GM12891 (cell line): Measurements from ENCODE around the gene EEF1G.

Source experiments
- DNase-seq: peaks from one replicate; pipeline ENCODE4 v3.0.0; 2011; ENCODE audit warnings: low spot score; ENCODE audit not compliant: insufficient read length
- FAIRE-seq: peaks from 2 replicates; lab custom pipeline; 2011; peaks lifted over from hg19 to GRCh38; lab: Jason Lieb, UNC
- PAX5 ChIP-seq: IDR thresholded peaks from 2 replicates; pipeline ENCODE4 v1.6.1; 2011; ENCODE audit warnings: low read length, moderate library complexity, mild to moderate bottlenecking; ENCODE audit not compliant: insufficient read depth, severe bottlenecking
- POLR2A ChIP-seq: IDR thresholded peaks from 2 replicates; pipeline ENCODE4 v1.6.1; 2011; ENCODE audit warnings: low read depth, low read length, control low read depth
- POLR2AphosphoS5 ChIP-seq: IDR thresholded peaks from 2 replicates; pipeline ENCODE4 v1.6.1; 2011; ENCODE audit warnings: low read depth, low read length, control low read depth
- POU2F2 ChIP-seq: IDR thresholded peaks from 2 replicates; pipeline ENCODE4 v1.6.1; 2011; ENCODE audit warnings: low read depth, mild to moderate bottlenecking, control low read depth, low read length, moderate library complexity
- SPI1 ChIP-seq: IDR thresholded peaks from 2 replicates; pipeline ENCODE4 v1.6.1; 2011; ENCODE audit warnings: low read depth, low read length, control low read depth
- TAF1 ChIP-seq: IDR thresholded peaks from 2 replicates; pipeline ENCODE4 v1.6.1; 2011; ENCODE audit warnings: low read depth, low read length, control low read depth

EEF1G gene

GRCh38 chr11:62514151-62514550, 59.5 kb downstream of the EEF1G start:
- DNase-seq (no peak), FAIRE-seq (peak; percentile 63)
- TF ChIP-seq POU2F2 (0 out of 2 replicates have a peak, but pooled peaks have one; percentile 33), POLR2A (no peak)

GRCh38 chr11:62513626-62514025, 60.1 kb downstream of the EEF1G start:
- FAIRE-seq = peak; percentile 26
- no peak for DNase-seq
- TF ChIP-seq POLR2A (no peak), POU2F2 (no peak), SPI1 (no peak), TAF1 (no peak), POLR2AphosphoS5 (no peak)

- FAIRE-seq (no peak), DNase-seq (no peak)
- TF ChIP-seq TAF1 (no peak), SPI1 (no peak), POLR2AphosphoS5 (no peak), POLR2A (no peak), PAX5 (no peak), POU2F2 (no peak)
Measured at GRCh38 chr11:62512961-62513360, 60.7 kb downstream of the EEF1G start.
